ENCODE measurements around the gene C12orf75.

- no peak for TF ChIP-seq CTCF (IDR thresholded peaks at IDR 0.05)
- TF ChIP-seq EP300 (IDR thresholded peaks at IDR 0.05), result no peak
Measured at GRCh38 chr12:105318651-105319483, 11.6 kb upstream of the C12orf75 start.
